Central memory CD8-positive, alpha-beta T cell (primary cell): ENCODE data around the gene PRPF19.

Experiments
- ATAC-seq: fragments of 150-1000 bp; cut with Tn5 transposase; replicated peaks from 2 replicates; pipeline ENCODE4 v1.10.0; 2022; ENCODE audit warnings: mild to moderate bottlenecking, moderate FRiP score, moderate number of reproducible peaks; ENCODE audit not compliant: poor library complexity, severe bottlenecking; ENCODE audit errors: extremely low read depth
- DNase-seq, 2 donors: peaks; one replicate each; pipeline ENCODE4 v3.0.0; 2021; ENCODE audit warnings: low spot score in 2 of 2
- H3K27ac Mint-ChIP-seq: one replicate; pipeline ENCODE4 v1.8.0; 2022; ENCODE audit warnings: low read depth, mild to moderate bottlenecking, moderate library complexity, mixed read lengths
- H3K27me3 Mint-ChIP-seq: one replicate; pipeline ENCODE4 v1.8.0; 2022; ENCODE audit warnings: mixed read lengths
- H3K36me3 Mint-ChIP-seq: one replicate; pipeline ENCODE4 v1.8.0; 2022; ENCODE audit warnings: mild to moderate bottlenecking, moderate library complexity, mixed read lengths; ENCODE audit not compliant: insufficient read depth
- H3K4me1 Mint-ChIP-seq: one replicate; pipeline ENCODE4 v1.8.0; 2022; ENCODE audit warnings: mixed read lengths
- H3K4me3 Mint-ChIP-seq: one replicate; pipeline ENCODE4 v1.8.0; 2022; ENCODE audit warnings: mild to moderate bottlenecking, moderate library complexity, mixed read lengths
- H3K9me3 Mint-ChIP-seq: one replicate; pipeline ENCODE4 v1.8.0; 2022; ENCODE audit warnings: mixed read lengths

The PRPF19 gene

GRCh38 chr11:60934790-60935605 is 28.6 kb upstream of the PRPF19 start:
- ATAC-seq (no peak), DNase-seq (no peak)
- Mint-ChIP-seq H3K4me3 (no peak overlapping the region), H3K27ac (no peak overlapping the region), H3K4me1 (no peaks in the 10 kb centered on the region), H3K9me3 (no peaks in the 10 kb centered on the region), H3K27me3 (peaks cover 64% of the 10 kb centered on the region), H3K36me3 (peaks cover 1% of the 10 kb centered on the region)

GRCh38 chr11:60934124-60934789 is 27.9 kb upstream of the PRPF19 start:
- Mint-ChIP-seq H3K27me3 (peaks cover 61% of the 10 kb centered on the region), H3K36me3 (peaks cover 1% of the 10 kb centered on the region), H3K27ac (no peak overlapping the region), H3K4me3 (no peak overlapping the region), H3K4me1 (no peaks in the 10 kb centered on the region), H3K9me3 (no peaks in the 10 kb centered on the region)
- DNase-seq, result no peak
- ATAC-seq, result no peak

GRCh38 chr11:60933416-60934123 is 27.2 kb upstream of the PRPF19 start:
- no peak overlapping the region for H3K27ac Mint-ChIP-seq
- no peak overlapping the region for H3K4me3 Mint-ChIP-seq
- H3K36me3 Mint-ChIP-seq, result peaks cover 1% of the 10 kb centered on the region
- peaks cover 54% of the 10 kb centered on the region for H3K27me3 Mint-ChIP-seq
- no peaks in the 10 kb centered on the region for H3K4me1 Mint-ChIP-seq
- DNase-seq (no peak), ATAC-seq (no peak)
- H3K9me3 Mint-ChIP-seq, result no peaks in the 10 kb centered on the region

- Mint-ChIP-seq H3K36me3 (no peaks in the 10 kb centered on the region), H3K9me3 (no peaks in the 10 kb centered on the region), H3K27me3 (peaks cover 47% of the 10 kb centered on the region), H3K4me1 (no peaks in the 10 kb centered on the region), H3K27ac (no peak overlapping the region), H3K4me3 (no peak overlapping the region)
- no peak for ATAC-seq
- no peak for DNase-seq
Measured at GRCh38 chr11:60932605-60933356, 26.4 kb upstream of the PRPF19 start.

GRCh38 chr11:60931917-60932316 is 25.5 kb upstream of the PRPF19 start:
- Mint-ChIP-seq H3K4me1 (no peaks in the 10 kb centered on the region), H3K27me3 (peaks cover 47% of the 10 kb centered on the region), H3K36me3 (no peaks in the 10 kb centered on the region), H3K4me3 (no peak overlapping the region), H3K27ac (no peak overlapping the region), H3K9me3 (no peaks in the 10 kb centered on the region)
- no peak for DNase-seq
- no peak for ATAC-seq

GRCh38 chr11:60930394-60930793 is 24.0 kb upstream of the PRPF19 start:
- peaks cover 1% of the 10 kb centered on the region for H3K4me1 Mint-ChIP-seq
- H3K36me3 Mint-ChIP-seq, result no peaks in the 10 kb centered on the region
- DNase-seq (no peak), ATAC-seq (no peak)
- no peak overlapping the region for H3K27ac Mint-ChIP-seq
- peaks cover 48% of the 10 kb centered on the region for H3K27me3 Mint-ChIP-seq
- no peak overlapping the region for H3K4me3 Mint-ChIP-seq
- no peaks in the 10 kb centered on the region for H3K9me3 Mint-ChIP-seq

- H3K4me1 Mint-ChIP-seq, result peaks cover 6% of the 10 kb centered on the region
- peaks cover 48% of the 10 kb centered on the region for H3K27me3 Mint-ChIP-seq
- no peak overlapping the region for H3K4me3 Mint-ChIP-seq
- no peaks in the 10 kb centered on the region for H3K36me3 Mint-ChIP-seq
- H3K27ac Mint-ChIP-seq, result no peak overlapping the region
- no peaks in the 10 kb centered on the region for H3K9me3 Mint-ChIP-seq
- ATAC-seq (no peak), DNase-seq (no peak)
Measured at GRCh38 chr11:60929764-60930163, 23.4 kb upstream of the PRPF19 start.

GRCh38 chr11:60928563-60929001 is 22.2 kb upstream of the PRPF19 start:
- H3K27me3 Mint-ChIP-seq, result peaks cover 39% of the 10 kb centered on the region

GRCh38 chr11:60927600-60927999 is 21.2 kb upstream of the PRPF19 start:
- Mint-ChIP-seq H3K36me3 (no peaks in the 10 kb centered on the region), H3K27me3 (peaks cover 44% of the 10 kb centered on the region), H3K9me3 (no peaks in the 10 kb centered on the region), H3K4me1 (peaks cover 12% of the 10 kb centered on the region), H3K4me3 (no peak overlapping the region), H3K27ac (no peak overlapping the region)
- no peak for ATAC-seq
- no peak for DNase-seq

More at GRCh38 chr11:60928563-60929001, 22.2 kb upstream of the PRPF19 start:
- H3K27ac Mint-ChIP-seq, result no peak overlapping the region
- H3K36me3 Mint-ChIP-seq, result no peaks in the 10 kb centered on the region
- no peak for ATAC-seq
- no peaks in the 10 kb centered on the region for H3K9me3 Mint-ChIP-seq
- H3K4me1 Mint-ChIP-seq, result peaks cover 6% of the 10 kb centered on the region
- no peak for DNase-seq
- H3K4me3 Mint-ChIP-seq, result no peak overlapping the region

GRCh38 chr11:60927061-60927592 is 20.7 kb upstream of the PRPF19 start:
- no peak overlapping the region for H3K4me3 Mint-ChIP-seq
- H3K27ac Mint-ChIP-seq, result no peak overlapping the region
- H3K9me3 Mint-ChIP-seq, result no peaks in the 10 kb centered on the region
- no peak for ATAC-seq
- H3K4me1 Mint-ChIP-seq, result peaks cover 16% of the 10 kb centered on the region
- H3K36me3 Mint-ChIP-seq, result peaks cover 3% of the 10 kb centered on the region
- DNase-seq, result no peak
- H3K27me3 Mint-ChIP-seq, result peaks cover 44% of the 10 kb centered on the region

GRCh38 chr11:60926500-60926899 is 20.1 kb upstream of the PRPF19 start:
- Mint-ChIP-seq H3K27ac (no peak overlapping the region), H3K4me1 (peaks cover 17% of the 10 kb centered on the region), H3K9me3 (no peaks in the 10 kb centered on the region), H3K36me3 (peaks cover 3% of the 10 kb centered on the region), H3K27me3 (peaks cover 43% of the 10 kb centered on the region), H3K4me3 (no peak overlapping the region)
- ATAC-seq (no peak), DNase-seq (no peak)

GRCh38 chr11:60925868-60926267 is 19.5 kb upstream of the PRPF19 start:
- H3K36me3 Mint-ChIP-seq, result peaks cover 7% of the 10 kb centered on the region
- H3K4me1 Mint-ChIP-seq, result peaks cover 17% of the 10 kb centered on the region
- H3K27me3 Mint-ChIP-seq, result peaks cover 37% of the 10 kb centered on the region
- H3K9me3 Mint-ChIP-seq, result no peaks in the 10 kb centered on the region
- ATAC-seq (no peak), DNase-seq (no peak)
- H3K4me3 Mint-ChIP-seq, result no peak overlapping the region
- no peak overlapping the region for H3K27ac Mint-ChIP-seq
